B cell (primary cell): Measurements from ENCODE around the gene ADORA2A. TPM values are rescaled to one million over a fixed set of nuclear protein-coding genes. Genes with fewer than 3 reads are reported as not detected.

ENCODE experiments used
- ATAC-seq: fragments of 200-7000 bp; cut with Tn5 transposase; one replicate; pipeline ENCODE4 v1.10.0; 2021; ENCODE audit warnings: low read depth, mild to moderate bottlenecking, moderate number of reproducible peaks, moderate library complexity
- CTCF ChIA-PET: fragments of 350-600 bp; sonication (Branson Sonifier 250); formaldehyde crosslinking; loops from one replicate; lab custom pipeline; 2021; ENCODE audit warnings: antibody characterized with exemption, inconsistent platforms; lab: Charles Lee
- POLR2A ChIA-PET: fragments of 350-600 bp; sonication (Branson Sonifier 250); formaldehyde crosslinking; loops from one replicate; lab custom pipeline; 2021; ENCODE audit warnings: antibody characterized with exemption; lab: Charles Lee
- DNase-seq: peaks from one replicate; pipeline ENCODE4 v3.0.0; 2013
- H2AFZ ChIP-seq: 2 replicates; pipeline ENCODE4 v1.6.1; 2012; ENCODE audit warnings: mild to moderate bottlenecking, low read depth, low read length; ENCODE audit not compliant: insufficient read depth, poor library complexity, severe bottlenecking
- H3K27ac ChIP-seq, 2 donors: 1 replicate in 1 of 2; 2 replicates in 1 of 2; pipeline ENCODE4 v1.5.1; 2012 to 2013; ENCODE audit warnings: low read length in 2 of 2, mild to moderate bottlenecking in 2 of 2, moderate library complexity in 1 of 2
- H3K27me3 ChIP-seq, 4 experiments: fragments of 200-600 bp in 1 of 4; sonication (generic) in 1 of 4; replicated peaks in 1 of 4; 1 replicate in 2 of 4; 2 replicates in 2 of 4; pipeline versions ENCODE4 v1.6.1 to v1.7.0; 2013 to 2016; ENCODE audit warnings: low read length in 3 of 4, mild to moderate bottlenecking in 2 of 4, mixed read lengths in 1 of 4, moderate library complexity in 1 of 4; ENCODE audit not compliant: insufficient read depth in 4 of 4, control insufficient read depth in 3 of 4; ENCODE audit errors: control extremely low read depth in 1 of 4
- H3K36me3 ChIP-seq, 2 experiments: replicated peaks in 1 of 2; 1 replicate in 1 of 2; 2 replicates in 1 of 2; pipeline versions ENCODE4 v1.6.1 to v1.7.1; 2013; ENCODE audit warnings: low read length in 1 of 2; ENCODE audit not compliant: insufficient read depth in 2 of 2, control insufficient read depth in 1 of 2; ENCODE audit errors: control extremely low read depth in 1 of 2, extremely low read depth in 1 of 2
- H3K4me1 ChIP-seq, 2 donors: fragments of 200-600 bp in 1 of 2; sonication (generic) in 1 of 2; 1 replicate in 1 of 2; 2 replicates in 1 of 2; pipeline versions ENCODE4 v1.5.1 to v1.6.1; 2013 to 2017; ENCODE audit warnings: low read length in 2 of 2; ENCODE audit not compliant: control insufficient read depth in 2 of 2, insufficient read depth in 2 of 2
- H3K4me2 ChIP-seq: replicated peaks from 2 replicates; pipeline ENCODE3; 2012; ENCODE audit warnings: mild to moderate bottlenecking, low read depth, low read length; ENCODE audit not compliant: poor library complexity, severe bottlenecking
- H3K4me3 ChIP-seq, 5 experiments: fragments of 200-600 bp in 1 of 5; sonication (generic) in 1 of 5; 1 replicate in 3 of 5; 2 replicates in 2 of 5; pipeline versions ENCODE4 v1.5.1 to v1.7.0; 2011 to 2016; ENCODE audit warnings: low read length in 4 of 5, mild to moderate bottlenecking in 4 of 5, low read depth in 2 of 5, control low read depth in 1 of 5, moderate library complexity in 1 of 5; ENCODE audit not compliant: insufficient read depth in 1 of 5; ENCODE audit errors: control extremely low read depth in 1 of 5, extremely low read depth in 1 of 5
- H3K79me2 ChIP-seq: fragments of 200-600 bp; sonication (generic); one replicate; pipeline ENCODE4 v1.6.0; 2016; ENCODE audit warnings: low read length; ENCODE audit not compliant: control insufficient read depth, insufficient read depth
- H3K9ac ChIP-seq: fragments of 200-600 bp; sonication (generic); 2 replicates; pipeline ENCODE4 v1.6.1; 2017; ENCODE audit warnings: mild to moderate bottlenecking, low read length, moderate library complexity
- H3K9me3 ChIP-seq, 3 donors: one replicate each; pipeline versions ENCODE4 v1.6.1 to v1.7.1; 2013; ENCODE audit warnings: low read length in 2 of 3; ENCODE audit not compliant: control insufficient read depth in 2 of 3, insufficient read depth in 1 of 3; ENCODE audit errors: control extremely low read depth in 1 of 3
- H4K20me1 ChIP-seq: 2 replicates; pipeline ENCODE4 v1.6.0; 2012; ENCODE audit warnings: mild to moderate bottlenecking, low read length; ENCODE audit not compliant: insufficient read depth, control insufficient read depth, poor library complexity, severe bottlenecking
- H3K27ac Mint-ChIP-seq: one replicate; pipeline ENCODE4 v1.8.0; 2021; ENCODE audit warnings: mixed read lengths
- H3K27me3 Mint-ChIP-seq: one replicate; pipeline ENCODE4 v1.8.0; 2021; ENCODE audit warnings: mixed read lengths
- H3K4me1 Mint-ChIP-seq: one replicate; pipeline ENCODE4 v1.8.0; 2021; ENCODE audit warnings: mixed read lengths
- H3K4me3 Mint-ChIP-seq: one replicate; pipeline ENCODE4 v1.8.0; 2021; ENCODE audit warnings: mixed read lengths
- H3K9me3 Mint-ChIP-seq: one replicate; pipeline ENCODE4 v1.8.0; 2022; ENCODE audit warnings: mixed read lengths; ENCODE audit not compliant: insufficient read depth
- CTCF ChIP-seq: fragments of 200-600 bp; IDR thresholded peaks from one replicate; pipeline ENCODE4 v1.8.0; 2022; ENCODE audit warnings: antibody characterized with exemption, mild to moderate bottlenecking
- EZH2 ChIP-seq: IDR thresholded peaks from 2 replicates; pipeline ENCODE4 v1.6.1; 2012; ENCODE audit warnings: borderline replicate concordance, low read depth, mild to moderate bottlenecking, moderate library complexity, low read length; ENCODE audit not compliant: insufficient read depth, poor library complexity, severe bottlenecking
- WGBS: methylation state at CpG from one replicate; pipeline ENCODE4 v1.1.5; 2013; ENCODE audit warnings: missing lambda C conversion rate; ENCODE audit not compliant: insufficient coverage; 5-methylcytosine and 5-hydroxymethylcytosine counted together
- intact Hi-C: fragments of 100-400 bp; cut with micrococcal nuclease; formaldehyde crosslinking; loops from one replicate; pipeline ENCODE4 v1.10.0; 2022
- polyA plus RNA-seq: library from polyadenylated mRNA; depleted of rRNA; stranded (reverse); fragments of >200 nt; gene quantifications from 2 replicates; pipeline ENCODE4 v1.2.3, GENCODE V29; 2012
- total RNA-seq, 2 donors: library from RNA; stranded (reverse); fragments of 120-200 nt in 1 of 2; gene quantifications; 1 replicate in 1 of 2; 2 replicates in 1 of 2; pipeline versions ENCODE4 v1.2.3 to v1.2.4, GENCODE V29; 2013 to 2022

Gene ADORA2A
- total and polyA plus RNA-seq, 2 donors (not counting 1 experiment from before 2014, with no cell fraction given) = 30.5 to 45.4 TPM

- Mint-ChIP-seq H3K4me3 (no peak overlapping the region), H3K27ac (peak overlapping the region; percentile 68), H3K9me3 (no peaks in the 10 kb centered on the region), H3K27me3 (no peaks in the 10 kb centered on the region), H3K4me1 (peaks cover 49% of the 10 kb centered on the region)
- Histone ChIP-seq H3K36me3 (peaks cover 10 to 52% of the 10 kb centered on the region in 2 experiments), H3K79me2 (peaks cover 90% of the 10 kb centered on the region), H3K9ac (no peak overlapping the region), H3K27ac (no peak overlapping the region), H3K4me1 (peaks cover 36 to 43% of the 10 kb centered on the region in 2 donors), H3K27me3 (no peaks in the 10 kb centered on the region), H2AFZ (no peak overlapping the region), H3K4me2 (no peak overlapping the region), H3K4me3 (no peak overlapping the region), H3K9me3 (no peaks in the 10 kb centered on the region), H4K20me1 (peaks cover 49% of the 10 kb centered on the region)
- DNase-seq (no peak), ATAC-seq (no peak)
- TF ChIP-seq CTCF = no peak
- no peak for TF ChIP-seq EZH2
- 96% methylated on average over 30 of the region's 30 CpGs for WGBS
- intact Hi-C loops = no loop called here
- ChIA-PET POLR2A (no interaction called here), CTCF (interaction anchor here (1.5 kb wide), 1 partner anchor 16 kb away, joined by 3 read pairs; no protein-coding TSS in a partner anchor)
Observed at GRCh38 chr22:24440718-24441405, 13.5 kb downstream of the ADORA2A start.
